ENCODE results near the gene RASGRP2.

Gene RASGRP2

GRCh38 chr11:64720640-64721358, 23.1 kb downstream of the RASGRP2 start (continued):
- TF ChIP-seq CSRNP3 (CRISPR knock-in tag; IDR thresholded peaks at IDR 0.05) (no peak), CREB5 (CRISPR knock-in tag; IDR thresholded peaks at IDR 0.05; ENCODE audit: low read depth) (no peak), SNAI2 (CRISPR knock-in tag; IDR thresholded peaks at IDR 0.05) (no peak), RARB (CRISPR knock-in tag; IDR thresholded peaks at IDR 0.05) (no peak), POU6F1 (CRISPR knock-in tag; IDR thresholded peaks at IDR 0.05; ENCODE audit: borderline replicate concordance, low read depth) (no peak), ZFP3 (CRISPR knock-in tag; IDR thresholded peaks at IDR 0.05) (no peak)

GRCh38 chr11:64720167-64720566, 23.8 kb downstream of the RASGRP2 start:
- ATAC-seq: no peak
- no peak for TF ChIP-seq PATZ1 (CRISPR knock-in tag; IDR thresholded peaks at IDR 0.05; ENCODE audit: borderline replicate concordance)
- TF ChIP-seq RARB (CRISPR knock-in tag; IDR thresholded peaks at IDR 0.05): no peak
- TF ChIP-seq ZFP3 (CRISPR knock-in tag; IDR thresholded peaks at IDR 0.05): no peak
- TF ChIP-seq CSDC2 (CRISPR knock-in tag; IDR thresholded peaks at IDR 0.05): no peak
- TF ChIP-seq POU6F1 (CRISPR knock-in tag; IDR thresholded peaks at IDR 0.05; ENCODE audit: borderline replicate concordance, low read depth): no peak

- no peak for ATAC-seq
- TF ChIP-seq ZC3H10 (CRISPR knock-in tag; IDR thresholded peaks at IDR 0.05): no peak
- no peak for TF ChIP-seq OSR1 (CRISPR knock-in tag; IDR thresholded peaks at IDR 0.05)
- no peak for TF ChIP-seq SNAI2 (CRISPR knock-in tag; IDR thresholded peaks at IDR 0.05)
- TF ChIP-seq CSDC2 (CRISPR knock-in tag; IDR thresholded peaks at IDR 0.05): no peak
- TF ChIP-seq ARNTL (CRISPR knock-in tag; IDR thresholded peaks at IDR 0.05; ENCODE audit: borderline replicate concordance, low read depth): no peak
- TF ChIP-seq CREB5 (CRISPR knock-in tag; IDR thresholded peaks at IDR 0.05; ENCODE audit: low read depth): no peak
- no peak for TF ChIP-seq RARB (CRISPR knock-in tag; IDR thresholded peaks at IDR 0.05)
- no peak for TF ChIP-seq CSRNP3 (CRISPR knock-in tag; IDR thresholded peaks at IDR 0.05)
- no peak for TF ChIP-seq TCF4 (CRISPR knock-in tag; IDR thresholded peaks at IDR 0.05; ENCODE audit: borderline replicate concordance)
- no peak for TF ChIP-seq ZNF565 (CRISPR knock-in tag; conservative IDR thresholded peaks at IDR 0.05; ENCODE audit: low read depth)
- TF ChIP-seq TSHZ2 (CRISPR knock-in tag; IDR thresholded peaks at IDR 0.05): no peak
- no peak for TF ChIP-seq ISL1 (CRISPR knock-in tag; IDR thresholded peaks at IDR 0.05)
Measured at GRCh38 chr11:64719406-64719805, 24.5 kb downstream of the RASGRP2 start.

Measured in SK-N-SH treated with all-trans-retinoic acid at 6 μM for 48 hours (cell line).